GM23338 (cell line): ENCODE measurements around the gene NEU4. TPM values are rescaled to one million over a fixed set of nuclear protein-coding genes. Genes with fewer than 3 reads are reported as not detected.

Experiments
- ATAC-seq: fragments of 200-7000 bp; cut with Tn5 transposase; 3 replicates; pipeline ENCODE4 v1.9.1; 2020
- DNase-seq: peaks from one replicate; pipeline ENCODE4 v3.0.0-alpha.2; 2015; ENCODE audit warnings: low spot score
- H2AFZ ChIP-seq: fragments of 200-600 bp; sonication (generic); 2 replicates; pipeline ENCODE4 v1.8.0; 2016; ENCODE audit warnings: antibody characterized with exemption, mild to moderate bottlenecking, moderate library complexity
- H3F3A ChIP-seq: fragments of 200-600 bp; sonication (generic); replicated peaks from 2 replicates; pipeline ENCODE4 v1.8.0; 2017; ENCODE audit warnings: antibody characterized with exemption, mixed run types, low read depth
- H3K27ac ChIP-seq: fragments of 200-600 bp; sonication (generic); 2 replicates; pipeline ENCODE4 v1.6.1; 2016; ENCODE audit warnings: low read depth
- H3K27me3 ChIP-seq: fragments of 200-600 bp; sonication (generic); 2 replicates; pipeline ENCODE4 v1.8.0; 2016; ENCODE audit warnings: mild to moderate bottlenecking, mixed run types, moderate library complexity; ENCODE audit not compliant: insufficient read depth
- H3K36me3 ChIP-seq: fragments of 200-600 bp; sonication (generic); 2 replicates; pipeline ENCODE4 v1.8.0; 2016; ENCODE audit warnings: mild to moderate bottlenecking; ENCODE audit not compliant: insufficient read depth
- H3K4me1 ChIP-seq: fragments of 200-600 bp; sonication (generic); 2 replicates; pipeline ENCODE4 v1.8.0; 2016; ENCODE audit warnings: mild to moderate bottlenecking, moderate library complexity; ENCODE audit not compliant: insufficient read depth
- H3K4me2 ChIP-seq: fragments of 200-600 bp; sonication (generic); 2 replicates; pipeline ENCODE4 v1.7.1; 2017; ENCODE audit warnings: mixed run types
- H3K4me3 ChIP-seq: fragments of 200-600 bp; sonication (generic); 2 replicates; pipeline ENCODE4 v1.6.1; 2016; ENCODE audit warnings: mixed run types
- H3K79me2 ChIP-seq: fragments of 200-600 bp; sonication (generic); replicated peaks from 2 replicates; pipeline ENCODE4 v1.8.0; 2017; ENCODE audit warnings: mild to moderate bottlenecking; ENCODE audit not compliant: insufficient read depth
- H3K9me2 ChIP-seq: fragments of 200-600 bp; sonication (generic); 2 replicates; pipeline ENCODE4 v1.8.0; 2017; ENCODE audit not compliant: insufficient read depth
- H4K20me1 ChIP-seq: fragments of 200-600 bp; sonication (generic); replicated peaks from 2 replicates; pipeline ENCODE4 v1.8.0; 2017; ENCODE audit warnings: mild to moderate bottlenecking; ENCODE audit not compliant: insufficient read depth
- H3K27ac Mint-ChIP-seq: 2 replicates; pipeline ENCODE4 v1.8.0; 2020; ENCODE audit warnings: inconsistent platforms, mild to moderate bottlenecking, moderate library complexity, mixed read lengths
- H3K27me3 Mint-ChIP-seq: 3 replicates; pipeline ENCODE4 v1.8.0; 2022; ENCODE audit warnings: low read depth, mild to moderate bottlenecking, moderate library complexity, mixed read lengths, inconsistent platforms; ENCODE audit not compliant: insufficient read depth, poor library complexity
- H3K36me3 Mint-ChIP-seq: 3 replicates; pipeline ENCODE4 v1.8.0; 2021; ENCODE audit warnings: low read depth, mild to moderate bottlenecking, inconsistent platforms, moderate library complexity, mixed read lengths
- H3K4me1 Mint-ChIP-seq: 3 replicates; pipeline ENCODE4 v1.8.0; 2020; ENCODE audit warnings: mild to moderate bottlenecking, inconsistent platforms, mixed read lengths
- H3K4me3 Mint-ChIP-seq: 3 replicates; pipeline ENCODE4 v1.8.0; 2021; ENCODE audit warnings: moderate library complexity, mild to moderate bottlenecking, inconsistent platforms, mixed read lengths
- H3K9me3 Mint-ChIP-seq: 3 replicates; pipeline ENCODE4 v1.8.0; 2020; ENCODE audit warnings: moderate library complexity, mild to moderate bottlenecking, inconsistent platforms, mixed read lengths
- CREB1 ChIP-seq: fragments of 250-450 bp; sonication (Bioruptor Pico); IDR thresholded peaks from 2 replicates; pipeline ENCODE4 v1.5.0; 2020; ENCODE audit warnings: low read depth, mild to moderate bottlenecking, moderate library complexity
- EZH2 ChIP-seq: fragments of 200-600 bp; sonication (generic); IDR thresholded peaks from one replicate; pipeline ENCODE4 v1.8.0; 2017; ENCODE audit warnings: antibody characterized with exemption, mild to moderate bottlenecking, low read depth; ENCODE audit not compliant: unreplicated experiment
- EZH2phosphoT487 ChIP-seq: fragments of 200-600 bp; sonication (generic); IDR thresholded peaks from one replicate; pipeline ENCODE4 v1.8.1; 2018; ENCODE audit warnings: antibody characterized with exemption; ENCODE audit not compliant: unreplicated experiment
- NANOG ChIP-seq: IDR thresholded peaks from 2 replicates; pipeline ENCODE4 v1.6.1; 2016; ENCODE audit warnings: antibody characterized with exemption, borderline replicate concordance
- POLR2AphosphoS5 ChIP-seq: IDR thresholded peaks from 2 replicates; pipeline ENCODE4 v1.6.1; 2016; ENCODE audit warnings: antibody characterized with exemption, low read depth
- STAT1 ChIP-seq: IDR thresholded peaks from one replicate; pipeline ENCODE4 v1.6.1; 2016; ENCODE audit warnings: antibody characterized with exemption; ENCODE audit not compliant: unreplicated experiment
- polyA plus RNA-seq: library from polyadenylated mRNA; unstranded; fragments of >200 nt; fragmentation: Nextera tagmentation; extraction: Ambion mirVana; gene quantifications from 2 replicates; pipeline ENCODE4 v1.2.1, GENCODE V29; 2016
- total RNA-seq: library from RNA; depleted of rRNA; stranded (reverse); fragments of >200 nt; shearing (Covaris generic); gene quantifications from 2 replicates; pipeline ENCODE4 v1.2.3, GENCODE V29; 2014
- TF ChIP-seq, protein P1 (sequence below), 2 experiments: fragments of 200-600 bp in 1 of 2; sonication (generic) in 1 of 2; conservative IDR thresholded peaks; 2 replicates each; pipeline versions ENCODE4 v1.5.1 to v1.6.1; 2016 to 2017; ENCODE audit warnings: antibody characterized with exemption in 2 of 2, low read depth in 2 of 2, mild to moderate bottlenecking in 2 of 2, moderate library complexity in 1 of 2
- TF ChIP-seq, protein P2 (sequence below): IDR thresholded peaks from one replicate; pipeline ENCODE4 v1.6.1; 2018; ENCODE audit warnings: antibody characterized with exemption; ENCODE audit not compliant: unreplicated experiment
- TF ChIP-seq, protein P3 (sequence below): IDR thresholded peaks from 2 replicates; pipeline ENCODE4 v1.6.1; 2016; ENCODE audit warnings: antibody characterized with exemption

Gene NEU4
- total and polyA plus RNA-seq, 2 experiments from 2014 or later: 0.29 to 1.2 TPM

DNA sequence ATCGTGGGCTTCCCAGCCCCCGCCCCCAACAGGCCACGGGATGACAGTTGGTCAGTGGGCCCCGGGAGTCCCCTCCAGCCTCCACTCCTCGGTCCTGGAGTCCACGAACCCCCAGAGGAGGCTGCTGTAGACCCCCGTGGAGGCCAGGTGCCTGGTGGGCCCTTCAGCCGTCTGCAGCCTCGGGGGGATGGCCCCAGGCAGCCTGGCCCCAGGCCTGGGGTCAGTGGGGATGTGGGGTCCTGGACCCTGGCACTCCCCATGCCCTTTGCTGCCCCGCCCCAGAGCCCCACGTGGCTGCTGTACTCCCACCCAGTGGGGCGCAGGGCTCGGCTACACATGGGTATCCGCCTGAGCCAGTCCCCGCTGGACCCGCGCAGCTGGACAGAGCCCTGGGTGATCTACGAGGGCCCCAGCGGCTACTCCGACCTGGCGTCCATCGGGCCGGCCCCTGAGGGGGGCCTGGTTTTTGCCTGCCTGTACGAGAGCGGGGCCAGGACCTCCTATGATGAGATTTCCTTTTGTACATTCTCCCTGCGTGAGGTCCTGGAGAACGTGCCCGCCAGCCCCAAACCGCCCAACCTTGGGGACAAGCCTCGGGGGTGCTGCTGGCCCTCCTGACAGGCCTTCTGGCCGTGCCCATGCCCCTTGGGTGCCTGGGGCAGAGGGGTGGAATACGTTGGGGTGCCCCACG, 7.6 kb downstream of the NEU4 start:
- H3K9me3 Mint-ChIP-seq: no peaks in the 10 kb centered on the region; the same call in 2 of the 3 replicates
- Histone ChIP-seq H3K79me2 (no peaks in the 10 kb centered on the region), H2AFZ (no peak overlapping the region), H3K4me2 (no peak overlapping the region), H3K4me1 (no peaks in the 10 kb centered on the region; the same call in 1 of the 2 replicates), H3F3A (0 out of 2 replicates have a peak, but pooled peaks cover 6% of the 10 kb centered on the region), H3K9me2 (no peaks in the 10 kb centered on the region), H4K20me1 (no peaks in the 10 kb centered on the region), H3K4me3 (no peak overlapping the region), H3K27me3 (no peaks in the 10 kb centered on the region), H3K27ac (no peak overlapping the region), H3K36me3 (no peaks in the 10 kb centered on the region)
- DNase-seq: no peak
- ATAC-seq: no peak
- H3K36me3 Mint-ChIP-seq: no peaks in the 10 kb centered on the region; the same call in 2 of the 3 replicates
- TF ChIP-seq, protein P1, sequence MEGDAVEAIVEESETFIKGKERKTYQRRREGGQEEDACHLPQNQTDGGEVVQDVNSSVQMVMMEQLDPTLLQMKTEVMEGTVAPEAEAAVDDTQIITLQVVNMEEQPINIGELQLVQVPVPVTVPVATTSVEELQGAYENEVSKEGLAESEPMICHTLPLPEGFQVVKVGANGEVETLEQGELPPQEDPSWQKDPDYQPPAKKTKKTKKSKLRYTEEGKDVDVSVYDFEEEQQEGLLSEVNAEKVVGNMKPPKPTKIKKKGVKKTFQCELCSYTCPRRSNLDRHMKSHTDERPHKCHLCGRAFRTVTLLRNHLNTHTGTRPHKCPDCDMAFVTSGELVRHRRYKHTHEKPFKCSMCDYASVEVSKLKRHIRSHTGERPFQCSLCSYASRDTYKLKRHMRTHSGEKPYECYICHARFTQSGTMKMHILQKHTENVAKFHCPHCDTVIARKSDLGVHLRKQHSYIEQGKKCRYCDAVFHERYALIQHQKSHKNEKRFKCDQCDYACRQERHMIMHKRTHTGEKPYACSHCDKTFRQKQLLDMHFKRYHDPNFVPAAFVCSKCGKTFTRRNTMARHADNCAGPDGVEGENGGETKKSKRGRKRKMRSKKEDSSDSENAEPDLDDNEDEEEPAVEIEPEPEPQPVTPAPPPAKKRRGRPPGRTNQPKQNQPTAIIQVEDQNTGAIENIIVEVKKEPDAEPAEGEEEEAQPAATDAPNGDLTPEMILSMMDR (conservative IDR thresholded peaks at IDR 0.05; ENCODE audit: low read depth in 2 of 2): no peak
- TF ChIP-seq EZH2phosphoT487 (no peak), STAT1 (no peak), NANOG (no peak), CREB1 (CRISPR knock-in tag) (no peak), EZH2 (no peak), POLR2AphosphoS5 (no peak)
- TF ChIP-seq, protein P2, sequence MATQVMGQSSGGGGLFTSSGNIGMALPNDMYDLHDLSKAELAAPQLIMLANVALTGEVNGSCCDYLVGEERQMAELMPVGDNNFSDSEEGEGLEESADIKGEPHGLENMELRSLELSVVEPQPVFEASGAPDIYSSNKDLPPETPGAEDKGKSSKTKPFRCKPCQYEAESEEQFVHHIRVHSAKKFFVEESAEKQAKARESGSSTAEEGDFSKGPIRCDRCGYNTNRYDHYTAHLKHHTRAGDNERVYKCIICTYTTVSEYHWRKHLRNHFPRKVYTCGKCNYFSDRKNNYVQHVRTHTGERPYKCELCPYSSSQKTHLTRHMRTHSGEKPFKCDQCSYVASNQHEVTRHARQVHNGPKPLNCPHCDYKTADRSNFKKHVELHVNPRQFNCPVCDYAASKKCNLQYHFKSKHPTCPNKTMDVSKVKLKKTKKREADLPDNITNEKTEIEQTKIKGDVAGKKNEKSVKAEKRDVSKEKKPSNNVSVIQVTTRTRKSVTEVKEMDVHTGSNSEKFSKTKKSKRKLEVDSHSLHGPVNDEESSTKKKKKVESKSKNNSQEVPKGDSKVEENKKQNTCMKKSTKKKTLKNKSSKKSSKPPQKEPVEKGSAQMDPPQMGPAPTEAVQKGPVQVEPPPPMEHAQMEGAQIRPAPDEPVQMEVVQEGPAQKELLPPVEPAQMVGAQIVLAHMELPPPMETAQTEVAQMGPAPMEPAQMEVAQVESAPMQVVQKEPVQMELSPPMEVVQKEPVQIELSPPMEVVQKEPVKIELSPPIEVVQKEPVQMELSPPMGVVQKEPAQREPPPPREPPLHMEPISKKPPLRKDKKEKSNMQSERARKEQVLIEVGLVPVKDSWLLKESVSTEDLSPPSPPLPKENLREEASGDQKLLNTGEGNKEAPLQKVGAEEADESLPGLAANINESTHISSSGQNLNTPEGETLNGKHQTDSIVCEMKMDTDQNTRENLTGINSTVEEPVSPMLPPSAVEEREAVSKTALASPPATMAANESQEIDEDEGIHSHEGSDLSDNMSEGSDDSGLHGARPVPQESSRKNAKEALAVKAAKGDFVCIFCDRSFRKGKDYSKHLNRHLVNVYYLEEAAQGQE: no peak
- TF ChIP-seq, protein P3, sequence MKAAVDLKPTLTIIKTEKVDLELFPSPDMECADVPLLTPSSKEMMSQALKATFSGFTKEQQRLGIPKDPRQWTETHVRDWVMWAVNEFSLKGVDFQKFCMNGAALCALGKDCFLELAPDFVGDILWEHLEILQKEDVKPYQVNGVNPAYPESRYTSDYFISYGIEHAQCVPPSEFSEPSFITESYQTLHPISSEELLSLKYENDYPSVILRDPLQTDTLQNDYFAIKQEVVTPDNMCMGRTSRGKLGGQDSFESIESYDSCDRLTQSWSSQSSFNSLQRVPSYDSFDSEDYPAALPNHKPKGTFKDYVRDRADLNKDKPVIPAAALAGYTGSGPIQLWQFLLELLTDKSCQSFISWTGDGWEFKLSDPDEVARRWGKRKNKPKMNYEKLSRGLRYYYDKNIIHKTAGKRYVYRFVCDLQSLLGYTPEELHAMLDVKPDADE: no peak
- H3K27ac Mint-ChIP-seq: no peak overlapping the region
- peaks cover 4% of the 10 kb centered on the region for H3K4me1 Mint-ChIP-seq
- H3K4me3 Mint-ChIP-seq: no peak overlapping the region
- peaks cover 12% of the 10 kb centered on the region for H3K27me3 Mint-ChIP-seq
